Gastrocnemius medialis (tissue), 4 donors: ENCODE results near the gene ZNF423.

Experiments
- CTCF ChIP-seq, 5 experiments: fragments of 450-650 bp in 3 of 5; fragments of 200-600 bp in 2 of 5; sonication (generic) in 2 of 5; IDR thresholded peaks in 4 of 5; conservative IDR thresholded peaks in 1 of 5; 1 replicate in 4 of 5; 2 replicates in 1 of 5; pipeline ENCODE4 v1.5.1; 2016 to 2019; ENCODE audit warnings: antibody characterized with exemption in 5 of 5, mild to moderate bottlenecking in 3 of 5, moderate library complexity in 3 of 5
- POLR2A ChIP-seq, 2 donors: fragments of 450-650 bp; IDR thresholded peaks; one replicate each; pipeline ENCODE4 v1.6.1; 2017; ENCODE audit warnings: antibody characterized with exemption in 2 of 2, mild to moderate bottlenecking in 2 of 2, moderate library complexity in 2 of 2

- TF ChIP-seq CTCF (IDR thresholded peaks at IDR 0.05 in 4 of 5, conservative IDR thresholded peaks at IDR 0.05 in 1 of 5): no peak
- TF ChIP-seq POLR2A (IDR thresholded peaks at IDR 0.05): no peak
Measured at GRCh38 chr16:49477250-49477895, 378.5 kb downstream of the ZNF423 start.
